ENCODE results near the gene ATF5.

- no peak for TF ChIP-seq CTCF (IDR thresholded peaks at IDR 0.05; ENCODE audit: insufficient read depth, low read length)
- TF ChIP-seq REST (IDR thresholded peaks at IDR 0.05; ENCODE audit: insufficient replicate concordance, low read depth) = no peak
- TF ChIP-seq POLR2AphosphoS5 (IDR thresholded peaks at IDR 0.05; ENCODE audit: low read depth) = no peak
- TF ChIP-seq GABPA (IDR thresholded peaks at IDR 0.05; ENCODE audit: low read depth) = no peak
- no peak for TF ChIP-seq SPI1 (IDR thresholded peaks at IDR 0.05; ENCODE audit: borderline replicate concordance, low read depth)
Observed at GRCh38 chr19:49912965-49913685, 15.9 kb upstream of the ATF5 start.

All from HL-60 (cell line).